Measurements from ENCODE around the gene ARID4A. TPM values are rescaled to one million over a fixed set of nuclear protein-coding genes. Genes with fewer than 3 reads are reported as not detected.
"Not testable (repeated sequence)": the region's sequence is repeated elsewhere in the genome, so short reads cannot be mapped to it uniquely, and the experiment has no call there.

The ARID4A gene
- 14.4 and 14.5 TPM in 2 replicates for total RNA-seq

- TF ChIP-seq CTCF (IDR thresholded peaks at IDR 0.05; ENCODE audit: extremely low read depth, low read depth, low read length) = no peak
- peak; percentile 68 for DNase-seq (ENCODE audit: insufficient read length, low spot score, missing footprints)
Observed at GRCh38 chr14:58298477-58299400, at the start of gene ARID4A. TSS of gene ARID4A (plus strand) at chr14:58298555. CDS start at chr14:58299855, 1,300 bp downstream.

DNA sequence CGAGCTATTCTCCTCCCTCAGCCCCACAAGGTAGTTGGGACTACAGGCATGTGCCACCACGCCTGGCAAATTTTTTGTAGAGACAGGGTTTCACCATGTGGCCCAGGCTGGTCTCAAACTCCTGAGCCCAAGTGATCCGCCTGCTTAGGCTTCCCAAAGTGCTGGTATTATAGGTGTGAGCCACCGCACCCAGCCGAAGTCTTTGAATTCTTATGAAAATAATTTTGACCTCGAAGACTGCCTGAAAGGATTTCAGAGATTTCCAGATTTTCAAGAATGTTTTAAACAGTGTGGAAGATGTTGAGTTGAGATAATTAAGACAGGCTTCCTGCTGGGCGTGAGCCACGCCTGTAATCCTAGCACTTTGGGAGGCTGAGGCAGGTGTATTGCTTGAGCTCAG is 48.7 kb upstream of the ARID4A start:
- H4K20me1 ChIP-seq (ENCODE audit: insufficient read depth, low read length) = peaks cover 19% of the 10 kb centered on the region
- no peak overlapping the region for H2AFZ ChIP-seq (ENCODE audit: low read length)

More at GRCh38 chr14:58298477-58299400, at the start of gene ARID4A:
- peak within 1 kb of the TSS; percentile 92 for H3K4me2 ChIP-seq (ENCODE audit: insufficient read depth, low read length)
- H3K27ac ChIP-seq (ENCODE audit: low read depth, low read length) = peak within 1 kb of the TSS; percentile 95
- H3K79me2 ChIP-seq (ENCODE audit: insufficient read depth, low read length) = peaks cover 71% of the 10 kb centered on the region
- H3K9me3 ChIP-seq (ENCODE audit: low read depth, low read length) = no peaks in the 10 kb centered on the region
- peak within 1 kb of the TSS; percentile 86 for H3K4me3 ChIP-seq (ENCODE audit: insufficient read depth, low read length)
- H2AFZ ChIP-seq (ENCODE audit: low read length) = peak within 1 kb of the TSS; percentile 90
- peaks cover 38% of the 10 kb centered on the region for H4K20me1 ChIP-seq (ENCODE audit: insufficient read depth, low read length)
- no peaks in the 10 kb centered on the region for H3K27me3 ChIP-seq (ENCODE audit: insufficient read depth, low read length)
- H3K36me3 ChIP-seq (ENCODE audit: insufficient read depth, low read length) = peaks cover 26% of the 10 kb centered on the region
- peaks cover 17% of the 10 kb centered on the region for H3K4me1 ChIP-seq (ENCODE audit: insufficient read depth, low read length)

DNA sequence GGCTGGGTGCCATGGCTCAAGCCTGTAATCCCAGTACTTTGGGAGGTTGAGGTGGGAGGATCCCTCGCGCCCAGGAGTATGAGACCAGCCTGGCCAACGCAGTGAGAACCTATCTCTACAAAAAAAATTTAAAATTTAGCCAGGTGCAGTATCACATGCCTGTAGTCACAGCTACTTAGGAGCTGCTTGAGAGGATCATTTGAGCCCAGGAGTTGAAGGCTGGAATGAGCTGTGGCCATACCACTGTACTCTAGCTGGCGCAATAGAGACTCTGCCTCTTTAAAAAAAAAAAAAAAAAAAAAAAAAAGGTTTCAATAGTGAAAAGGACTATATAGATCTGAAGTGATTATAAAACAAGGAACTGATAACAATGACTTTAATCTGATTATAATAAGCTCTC is 40.2 kb upstream of the ARID4A start:
- peaks cover 38% of the 10 kb centered on the region for H3K79me2 ChIP-seq (ENCODE audit: insufficient read depth, low read length)
- H3K4me3 ChIP-seq (ENCODE audit: insufficient read depth, low read length) = no peak overlapping the region
- no peak overlapping the region for H2AFZ ChIP-seq (ENCODE audit: low read length)
- no peaks in the 10 kb centered on the region for H4K20me1 ChIP-seq (ENCODE audit: insufficient read depth, low read length)
- H3K4me2 ChIP-seq (ENCODE audit: insufficient read depth, low read length) = no peak overlapping the region
- H3K27ac ChIP-seq (ENCODE audit: low read depth, low read length) = no peak overlapping the region
- no peaks in the 10 kb centered on the region for H3K9me3 ChIP-seq (ENCODE audit: low read depth, low read length)
- no peaks in the 10 kb centered on the region for H3K27me3 ChIP-seq (ENCODE audit: insufficient read depth, low read length)
- TF ChIP-seq CTCF (IDR thresholded peaks at IDR 0.05; ENCODE audit: extremely low read depth, low read depth, low read length) = no peak
- peaks cover 60% of the 10 kb centered on the region for H3K36me3 ChIP-seq (ENCODE audit: insufficient read depth, low read length)
- DNase-seq (ENCODE audit: insufficient read length, low spot score, missing footprints) = no peak
- H3K4me1 ChIP-seq (ENCODE audit: insufficient read depth, low read length) = no peaks in the 10 kb centered on the region

More for the DNA sequence above, 48.7 kb upstream of the ARID4A start:
- H3K4me2 ChIP-seq (ENCODE audit: insufficient read depth, low read length) = no peak overlapping the region
- no peak overlapping the region for H3K27ac ChIP-seq (ENCODE audit: low read depth, low read length)
- H3K27me3 ChIP-seq (ENCODE audit: insufficient read depth, low read length) = no peaks in the 10 kb centered on the region
- peaks cover 92% of the 10 kb centered on the region for H3K79me2 ChIP-seq (ENCODE audit: insufficient read depth, low read length)
- H3K36me3 ChIP-seq (ENCODE audit: insufficient read depth, low read length) = peaks cover 40% of the 10 kb centered on the region
- DNase-seq (ENCODE audit: insufficient read length, low spot score, missing footprints) = no peak
- H3K9me3 ChIP-seq (ENCODE audit: low read depth, low read length) = no peaks in the 10 kb centered on the region
- no peak overlapping the region for H3K4me3 ChIP-seq (ENCODE audit: insufficient read depth, low read length)
- peaks cover 23% of the 10 kb centered on the region for H3K4me1 ChIP-seq (ENCODE audit: insufficient read depth, low read length)
- TF ChIP-seq CTCF (IDR thresholded peaks at IDR 0.05; ENCODE audit: extremely low read depth, low read depth, low read length) = no peak

DNA sequence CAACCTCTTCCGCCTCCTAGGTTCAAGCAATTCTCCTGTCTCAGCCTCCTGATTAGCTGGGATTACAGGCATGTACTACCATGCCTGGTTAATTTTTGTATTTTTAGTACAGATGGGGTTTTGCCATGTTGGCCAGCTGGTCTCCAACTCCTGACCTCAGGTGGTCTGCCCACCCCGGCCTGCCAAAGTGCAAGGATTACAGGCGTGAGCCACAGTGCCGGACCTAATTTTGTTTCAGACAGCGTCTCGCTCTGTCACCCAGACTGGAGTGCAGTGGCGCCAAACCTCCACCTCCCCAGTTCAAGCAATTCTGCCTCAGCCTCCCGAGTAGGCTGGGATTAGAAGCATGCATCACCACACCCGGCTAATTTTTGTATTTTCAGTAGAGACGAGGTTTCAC is 36.4 kb upstream of the ARID4A start:
- peaks cover 32% of the 10 kb centered on the region for H3K79me2 ChIP-seq (ENCODE audit: insufficient read depth, low read length)
- H3K36me3 ChIP-seq (ENCODE audit: insufficient read depth, low read length) = peaks cover 78% of the 10 kb centered on the region
- H3K27me3 ChIP-seq (ENCODE audit: insufficient read depth, low read length); H3K4me2 ChIP-seq (ENCODE audit: insufficient read depth, low read length); DNase-seq (ENCODE audit: insufficient read length, low spot score, missing footprints); H4K20me1 ChIP-seq (ENCODE audit: insufficient read depth, low read length); H3K4me3 ChIP-seq (ENCODE audit: insufficient read depth, low read length); H2AFZ ChIP-seq (ENCODE audit: low read length); H3K4me1 ChIP-seq (ENCODE audit: insufficient read depth, low read length); H3K27ac ChIP-seq (ENCODE audit: low read depth, low read length); H3K9me3 ChIP-seq (ENCODE audit: low read depth, low read length): not testable (repeated sequence)

Measured in osteoblast (primary cell).